Germinal center (tissue), 1 donor: ENCODE results near the gene PSMD6.

ENCODE experiments used
- DNase-seq: peaks from one replicate; pipeline ENCODE4 v3.0.0; 2012; ENCODE audit warnings: mixed read lengths, low spot score

PSMD6 gene

GRCh38 chr3:64008487-64009351, 14.6 kb downstream of the PSMD6 start:
- DNase-seq: no peak

- no peak for DNase-seq
Measured at GRCh38 chr3:64008017-64008416, 15.3 kb downstream of the PSMD6 start.

DNA sequence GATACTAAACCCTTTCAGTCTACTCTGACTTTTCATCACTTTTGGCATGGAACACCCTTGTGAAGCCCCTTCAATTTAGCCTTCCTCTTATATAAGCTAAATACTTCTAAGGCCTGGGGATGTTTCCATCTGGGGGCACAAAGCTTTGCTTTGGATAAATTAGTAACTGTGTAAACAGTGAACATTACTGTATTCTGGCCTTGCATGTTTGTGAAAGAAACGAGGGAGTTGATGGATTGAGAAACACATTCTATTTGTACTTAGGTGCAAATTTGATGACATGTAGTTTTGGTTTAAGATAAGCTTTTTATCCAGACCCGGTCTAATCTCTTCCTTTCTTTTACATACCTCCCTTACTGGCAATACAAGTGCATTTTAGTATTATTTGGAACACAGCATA, 19.7 kb downstream of the PSMD6 start:
- DNase-seq: no peak

GRCh38 chr3:64002233-64002632, 21.1 kb downstream of the PSMD6 start:
- no peak for DNase-seq

DNA sequence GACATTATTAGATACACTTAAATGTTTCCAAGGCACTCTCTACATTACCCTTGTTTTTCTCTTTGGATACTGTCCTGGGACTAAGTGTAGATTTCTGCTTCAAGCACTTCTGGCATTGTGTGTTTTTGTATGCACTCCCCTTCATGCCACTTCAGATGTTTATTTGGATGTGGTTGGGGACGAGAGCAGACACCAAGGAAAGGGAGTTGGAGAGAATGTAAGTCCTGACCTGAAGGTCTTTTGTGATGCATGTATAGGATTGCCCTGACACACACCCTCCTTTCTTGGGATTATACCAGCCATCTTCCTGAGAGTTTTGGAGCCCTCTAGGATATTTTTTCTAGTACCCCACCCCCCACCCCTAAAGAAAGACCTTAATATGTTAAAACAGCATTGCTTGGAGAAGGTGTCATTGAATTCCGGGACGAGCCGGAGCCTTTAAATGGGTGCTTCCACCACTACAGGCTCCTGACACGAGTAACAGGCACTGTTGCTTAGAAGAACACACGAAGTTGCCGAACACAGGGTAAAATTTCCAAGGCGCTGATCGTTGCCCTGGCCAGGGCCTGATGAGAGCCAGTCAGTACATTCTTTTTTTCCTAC, 22.7 kb downstream of the PSMD6 start:
- no peak for DNase-seq

DNA sequence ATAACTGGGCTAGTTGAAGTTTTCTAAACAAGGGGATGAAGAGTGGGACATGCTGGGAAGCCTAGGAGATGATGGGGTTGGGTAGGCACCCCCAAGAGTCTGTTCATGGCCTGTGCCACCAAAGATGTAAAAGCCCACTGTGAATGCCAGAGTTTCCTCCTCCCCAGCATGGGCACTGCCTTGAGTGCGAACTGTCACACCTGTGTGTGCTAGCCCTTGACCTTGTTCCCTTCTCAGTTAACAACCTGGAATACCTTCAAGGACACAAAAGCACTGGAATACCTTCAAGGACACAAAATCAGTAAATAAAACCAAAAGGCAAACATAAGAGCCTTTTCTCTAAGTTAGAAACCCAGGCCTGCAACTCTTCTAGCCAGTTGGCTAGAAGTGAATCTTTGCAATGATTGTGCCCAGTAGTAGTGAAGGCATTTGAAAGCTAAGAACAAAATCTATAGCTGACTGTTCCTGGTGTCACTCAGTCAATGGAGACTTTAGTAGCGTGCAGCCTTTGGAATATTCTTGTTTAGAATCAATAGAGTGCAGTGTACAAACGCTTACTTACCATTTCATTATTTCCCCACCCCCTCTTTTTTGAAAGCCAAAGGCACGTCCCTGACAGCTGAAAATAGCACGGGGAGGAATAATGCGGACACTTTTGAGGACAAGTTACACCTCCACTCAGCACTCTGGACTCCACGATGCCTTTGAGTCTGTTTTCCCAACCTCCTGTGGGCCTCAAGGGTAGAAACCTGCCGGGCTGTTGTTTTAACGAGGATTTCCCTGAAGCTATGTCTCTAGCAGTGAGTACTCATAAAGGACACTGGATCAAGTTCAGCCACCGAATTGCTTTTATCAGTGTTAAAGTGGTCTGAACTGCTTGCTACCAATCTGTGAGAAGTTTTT, 24.2 kb downstream of the PSMD6 start:
- no peak for DNase-seq

DNA sequence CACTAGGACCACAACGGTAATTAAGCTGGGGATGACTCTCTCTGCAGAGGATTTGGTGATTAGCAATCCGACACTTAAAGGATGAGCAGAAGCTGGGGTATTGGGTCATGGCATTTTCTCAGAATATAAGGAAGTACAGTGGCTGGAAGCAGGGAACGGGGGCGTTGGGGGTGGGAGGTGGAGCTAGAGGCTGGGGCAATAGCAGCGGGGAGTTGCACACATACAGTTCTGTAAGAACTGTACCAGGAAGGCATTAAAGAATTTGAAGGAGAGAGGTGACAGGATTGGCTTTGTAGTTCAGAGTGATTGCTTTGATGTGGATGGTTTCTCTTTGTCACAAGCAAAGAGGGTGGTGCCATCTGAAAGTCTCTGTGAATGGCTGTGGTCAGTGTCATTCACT, 28.2 kb downstream of the PSMD6 start:
- DNase-seq: no peak

DNA sequence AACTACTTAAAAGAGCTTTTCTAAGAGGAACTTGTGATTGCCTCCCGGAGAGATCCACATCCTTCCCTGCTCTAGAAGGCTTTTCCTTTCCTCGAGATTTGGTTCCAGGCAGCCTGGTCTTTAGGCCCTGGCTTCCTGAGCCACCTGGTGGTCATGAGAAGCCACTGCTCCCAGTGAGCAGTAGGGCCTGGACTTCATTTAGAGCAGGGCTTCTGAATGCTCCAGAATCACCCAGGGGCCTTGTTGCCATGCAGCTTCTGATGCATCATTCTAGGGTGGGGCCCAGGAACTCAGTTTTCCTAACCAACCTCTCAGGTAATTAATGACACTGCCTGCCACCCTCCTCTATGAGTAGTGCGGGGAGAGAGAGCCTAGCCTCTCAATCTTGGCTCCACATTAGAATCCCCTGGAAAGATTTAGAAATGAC, 29.6 kb downstream of the PSMD6 start:
- DNase-seq: peak; percentile 69

- no peak for DNase-seq
Measured at GRCh38 chr3:63992516-63993209, 30.6 kb downstream of the PSMD6 start.

- no peak for DNase-seq
Measured at GRCh38 chr3:63991666-63992065, 31.6 kb downstream of the PSMD6 start.

GRCh38 chr3:63990733-63991132, 32.6 kb downstream of the PSMD6 start:
- no peak for DNase-seq

GRCh38 chr3:63990204-63990603, 33.1 kb downstream of the PSMD6 start:
- no peak for DNase-seq

GRCh38 chr3:63988943-63989342, 34.4 kb downstream of the PSMD6 start:
- no peak for DNase-seq

GRCh38 chr3:63986831-63987230, 36.5 kb downstream of the PSMD6 start:
- no peak for DNase-seq

GRCh38 chr3:63986146-63986545, 37.1 kb downstream of the PSMD6 start:
- DNase-seq: no peak

DNA sequence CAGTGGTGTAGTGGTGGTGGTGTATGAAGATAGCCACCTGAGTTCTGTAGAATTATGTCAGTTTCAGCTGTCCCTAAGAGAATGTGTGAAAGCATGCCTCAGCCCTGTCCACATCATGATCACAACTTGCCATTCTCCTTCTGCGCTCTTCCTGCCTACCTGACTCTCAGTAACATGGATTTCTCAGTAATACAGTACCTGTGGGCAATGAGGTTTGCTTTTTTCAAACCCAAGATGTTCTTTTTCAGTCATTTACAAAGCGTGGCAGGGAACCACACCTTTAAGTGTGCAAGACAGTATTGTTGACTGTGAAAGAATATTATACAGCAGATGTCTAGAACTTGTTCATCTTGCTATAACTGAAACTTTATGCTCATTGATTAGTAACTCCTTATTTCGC, 38.9 kb downstream of the PSMD6 start:
- no peak for DNase-seq

DNA sequence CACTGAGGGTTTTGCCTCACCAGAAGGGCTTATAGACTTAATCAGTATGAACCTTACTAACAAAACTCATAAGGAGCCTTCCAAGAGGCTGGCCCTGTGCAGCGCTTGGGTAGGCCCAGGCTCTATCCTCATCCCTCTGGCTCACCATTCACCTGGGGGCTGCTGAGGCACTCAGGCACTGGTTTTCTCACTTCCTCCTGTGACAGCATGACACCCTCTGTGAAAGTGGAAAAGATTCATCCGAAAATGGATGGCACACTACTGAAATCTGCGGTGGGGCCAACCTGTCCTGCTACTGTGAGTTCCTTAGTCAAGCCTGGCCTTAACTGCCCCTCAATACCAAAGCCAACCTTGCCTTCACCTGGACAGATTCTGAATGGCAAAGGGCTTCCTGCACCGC, 41.3 kb downstream of the PSMD6 start:
- DNase-seq: no peak

GRCh38 chr3:63980830-63981498, 42.3 kb downstream of the PSMD6 start:
- no peak for DNase-seq

DNA sequence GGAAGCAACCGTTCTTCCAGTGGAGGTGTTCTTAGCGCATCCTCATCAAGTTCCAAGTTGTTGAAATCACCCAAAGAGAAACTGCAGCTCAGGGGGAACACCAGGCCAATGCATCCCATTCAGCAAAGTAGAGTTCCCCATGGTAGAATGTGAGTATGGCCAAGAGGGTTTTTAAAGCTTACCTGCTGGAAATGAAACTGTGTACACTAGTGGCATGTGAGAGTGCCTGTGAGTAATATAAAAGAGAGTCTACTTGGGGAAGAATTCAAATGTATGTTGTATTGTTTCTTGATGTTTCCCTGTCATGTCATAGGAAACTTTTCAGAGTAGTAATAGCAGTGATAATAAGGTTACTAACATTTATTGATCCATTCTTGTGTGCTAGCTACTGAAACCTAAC, 43.3 kb downstream of the PSMD6 start:
- DNase-seq: no peak

- DNase-seq: no peak
Measured at GRCh38 chr3:63979093-63979885, 44.0 kb downstream of the PSMD6 start.

- no peak for DNase-seq
Measured at GRCh38 chr3:63977893-63978292, 45.4 kb downstream of the PSMD6 start.
